ENCODE measurements around the gene UNC119. TPM values are rescaled to one million over a fixed set of nuclear protein-coding genes. Genes with fewer than 3 reads are reported as not detected.
A peak's percentile ranks its signal among the peaks of the same experiment; 100 is the strongest.
"Not testable (repeated sequence)": the region's sequence is repeated elsewhere in the genome, so short reads cannot be mapped to it uniquely, and the experiment has no call there.

Gene UNC119
- 22.2 TPM for total RNA-seq
- long read RNA-seq, full-length matches to known transcripts, result 34 of 40 reads
- long read RNA-seq, partial matches to known transcripts, result 1 of 40 reads
- long read RNA-seq, other reads (novel, unspliced or antisense), result 5 of 40 reads

- DNase-seq (peak; percentile 91), ATAC-seq (peak; percentile 97)
- intact Hi-C loops (cut with micrococcal nuclease), result no loop called here
These were observed at the start of gene UNC119 for GRCh38 chr17:28552176-28552999. Gene UNC119 (minus strand): TSS chr17:28552624. CDS start chr17:28552557, 67 bp downstream.

GRCh38 chr17:28599311-28600184 lies 47.1 kb upstream of the UNC119 start:
- DNase-seq (peak; percentile 67), ATAC-seq (peak; percentile 67)
- intact Hi-C loops (cut with micrococcal nuclease), result no loop called here

GRCh38 chr17:28598799-28599310 lies 46.4 kb upstream of the UNC119 start, which contains the start of gene SPAG5:
Gene SPAG5 (minus strand): TSS chr17:28599025. CDS start chr17:28598946, 79 bp downstream.
- ATAC-seq, result peak; percentile 100
- intact Hi-C loops (cut with micrococcal nuclease), result no loop called here

GRCh38 chr17:28598389-28598788 lies 46.0 kb upstream of the UNC119 start:
- DNase-seq (no peak), ATAC-seq (no peak)
- intact Hi-C loops (cut with micrococcal nuclease), result no loop called here

More at GRCh38 chr17:28598799-28599310, 46.4 kb upstream of the UNC119 start, which contains the start of gene SPAG5:
- peak; percentile 95 for DNase-seq

- intact Hi-C loops (cut with micrococcal nuclease), result no loop called here
- DNase-seq (no peak), ATAC-seq (no peak)
These were observed 45.4 kb upstream of the UNC119 start for GRCh38 chr17:28597606-28598383.

- no peak for ATAC-seq
- DNase-seq, result no peak
- intact Hi-C loops (cut with micrococcal nuclease), result no loop called here
These were observed 39.8 kb upstream of the UNC119 start for GRCh38 chr17:28592260-28592659.

GRCh38 chr17:28585851-28586250 lies 33.4 kb upstream of the UNC119 start:
- no peak for ATAC-seq
- no peak for DNase-seq

GRCh38 chr17:28584434-28584833 lies 32.0 kb upstream of the UNC119 start:
- no peak for DNase-seq
- intact Hi-C loops (cut with micrococcal nuclease), result no loop called here
- no peak for ATAC-seq

More at GRCh38 chr17:28585851-28586250, 33.4 kb upstream of the UNC119 start:
- intact Hi-C loops (cut with micrococcal nuclease), result no loop called here

- intact Hi-C loops (cut with micrococcal nuclease), result no loop called here
- DNase-seq, result no peak
- no peak for ATAC-seq
These were observed 30.1 kb upstream of the UNC119 start for GRCh38 chr17:28582513-28582912.

- ATAC-seq, result no peak
- no peak for DNase-seq
These were observed 28.5 kb upstream of the UNC119 start for GRCh38 chr17:28580959-28581358.

GRCh38 chr17:28579526-28579925 lies 27.1 kb upstream of the UNC119 start:
- intact Hi-C loops (cut with micrococcal nuclease), result no loop called here
- DNase-seq, result no peak
- no peak for ATAC-seq

More at GRCh38 chr17:28580959-28581358, 28.5 kb upstream of the UNC119 start:
- intact Hi-C loops (cut with micrococcal nuclease), result no loop called here

GRCh38 chr17:28578246-28579195 lies 26.1 kb upstream of the UNC119 start:
- ATAC-seq (no peak), DNase-seq (no peak)

GRCh38 chr17:28577466-28577824 lies 25.0 kb upstream of the UNC119 start:
- intact Hi-C loops (cut with micrococcal nuclease), result no loop called here
- no peak for DNase-seq

More at GRCh38 chr17:28578246-28579195, 26.1 kb upstream of the UNC119 start:
- intact Hi-C loops (cut with micrococcal nuclease), result no loop called here

GRCh38 chr17:28576758-28577465 lies 24.5 kb upstream of the UNC119 start, which contains the start of gene ALDOC:
Gene ALDOC (minus strand): TSS chr17:28576895. CDS start chr17:28575532, 1,363 bp downstream.
- ATAC-seq (peak; percentile 87), DNase-seq (peak; percentile 100)
- intact Hi-C loops (cut with micrococcal nuclease), result no loop called here

More at GRCh38 chr17:28577466-28577824, 25.0 kb upstream of the UNC119 start:
- ATAC-seq, result no peak

- DNase-seq; ATAC-seq; intact Hi-C loops (cut with micrococcal nuclease): not testable (repeated sequence)
These were observed 23.6 kb upstream of the UNC119 start for GRCh38 chr17:28576016-28576415.

GRCh38 chr17:28575126-28575795 lies 22.8 kb upstream of the UNC119 start:
- intact Hi-C loops (cut with micrococcal nuclease), result no loop called here
- peak; percentile 76 for ATAC-seq
- peak; percentile 89 for DNase-seq
